ENCODE data around the gene NOC2L. TPM values are rescaled to one million over a fixed set of nuclear protein-coding genes. Genes with fewer than 3 reads are reported as not detected.

Gene NOC2L
- total and polyA plus RNA-seq, 2 donors (not counting 3 experiments of a cell fraction or from before 2014, with no cell fraction given) = 55.3 to 87.9 TPM

DNA sequence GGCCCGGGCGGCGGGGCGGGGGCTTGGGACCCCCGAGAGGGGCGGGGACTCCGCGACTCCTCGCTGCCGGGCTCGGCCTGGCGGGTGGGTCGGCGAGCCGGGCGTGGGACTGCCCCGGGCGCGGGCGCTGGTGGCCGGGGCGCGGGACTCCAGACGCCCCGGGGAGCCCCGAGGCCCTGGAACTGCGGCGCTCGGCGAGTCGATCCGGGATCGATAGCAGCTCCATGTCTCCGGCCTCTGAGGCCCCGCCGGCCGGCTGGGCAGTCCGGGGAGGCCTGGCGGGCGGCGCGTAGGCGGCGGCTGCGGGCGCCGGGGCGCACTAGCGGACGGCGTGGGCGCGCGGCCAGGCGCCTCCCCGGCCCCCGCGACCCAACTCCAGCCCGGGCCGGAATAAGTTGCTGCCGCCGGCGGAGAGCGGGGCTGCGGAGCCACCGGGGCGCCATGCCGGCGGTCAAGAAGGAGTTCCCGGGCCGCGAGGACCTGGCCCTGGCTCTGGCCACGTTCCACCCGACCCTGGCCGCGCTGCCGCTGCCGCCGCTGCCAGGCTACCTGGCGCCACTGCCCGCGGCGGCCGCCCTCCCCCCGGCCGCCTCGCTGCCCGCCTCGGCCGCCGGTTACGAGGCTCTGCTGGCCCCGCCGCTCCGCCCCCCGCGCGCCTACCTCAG is 34.9 kb downstream of the NOC2L start:
- peaks cover 20 to 27% of the 10 kb centered on the region in 2 experiments for H3K27me3 ChIP-seq (ENCODE audit: control insufficient read depth in 2 of 2, insufficient read depth in 2 of 2, low read length in 2 of 2)
- no peaks in the 10 kb centered on the region for H3K9me3 ChIP-seq (replicated peaks; ENCODE audit: control insufficient read depth, insufficient read depth, low read length)
- no TSS peak for BruUV-seq (replicated peaks)
- H3K36me3 ChIP-seq (ENCODE audit: control insufficient read depth in 2 of 2, extremely low read depth in 1 of 2, insufficient read depth in 2 of 2, low read length in 2 of 2) = no peaks in the 10 kb centered on the region
- dilution Hi-C loops (cut with MboI; ENCODE audit: extremely low pct_ligation_motif_present, low sequenced_read_pairs) (no loop called here), intact Hi-C loops (cut with micrococcal nuclease) (loop anchor here (2.0 to 5.0 kb wide), 2 partner anchors 19 to 33 kb away; partner anchors contain the start of gene NOC2L)
- H3K9ac ChIP-seq (replicated peaks; ENCODE audit: extremely low read depth, insufficient read depth, low read length) = no peak overlapping the region
- no peak for TF ChIP-seq MYC (IDR thresholded peaks at IDR 0.05; ENCODE audit: low read depth, low read length)
- TF ChIP-seq GATA2 (IDR thresholded peaks at IDR 0.05; ENCODE audit: insufficient read depth, insufficient read length, low read depth, low read length) = no peak
- no peak for TF ChIP-seq POLR2A (IDR thresholded peaks at IDR 0.05; ENCODE audit: low read depth, low read length)
- TF ChIP-seq EZH2 (IDR thresholded peaks at IDR 0.05; ENCODE audit: borderline replicate concordance, low read depth, low read length, severe bottlenecking) = no peak
- TF ChIP-seq FOS (IDR thresholded peaks at IDR 0.05; ENCODE audit: borderline replicate concordance, insufficient read depth, low read length) = no peak
- TF ChIP-seq, protein P1, sequence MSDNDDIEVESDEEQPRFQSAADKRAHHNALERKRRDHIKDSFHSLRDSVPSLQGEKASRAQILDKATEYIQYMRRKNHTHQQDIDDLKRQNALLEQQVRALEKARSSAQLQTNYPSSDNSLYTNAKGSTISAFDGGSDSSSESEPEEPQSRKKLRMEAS (IDR thresholded peaks at IDR 0.05; ENCODE audit: insufficient read depth, insufficient read length) = no peak
- TF ChIP-seq POLR2AphosphoS5 (IDR thresholded peaks at IDR 0.05; ENCODE audit: insufficient read depth, low read depth, low read length) = no peak
- no peak for TF ChIP-seq CTCF (IDR thresholded peaks at IDR 0.05; ENCODE audit: extremely low read depth in 1 of 2, insufficient read depth in 1 of 2, low read depth in 1 of 2, low read length in 2 of 2)
- TF ChIP-seq JUN (IDR thresholded peaks at IDR 0.05; ENCODE audit: borderline replicate concordance, insufficient read depth, insufficient read length, low read depth) = no peak
- H3K27ac ChIP-seq (ENCODE audit: insufficient read depth, low read depth, low read length) = no peak overlapping the region
- no peaks in the 10 kb centered on the region for H4K20me1 ChIP-seq (replicated peaks; ENCODE audit: control insufficient read depth, extremely low read depth, insufficient read depth, low read length)
- no peaks in the 10 kb centered on the region for H3K9me1 ChIP-seq (replicated peaks; ENCODE audit: control insufficient read depth, extremely low read depth, insufficient read depth, low read length)
- H3K4me3 ChIP-seq (replicated peaks in 1 of 3; ENCODE audit: insufficient read depth in 1 of 3, low read depth in 1 of 3, low read length in 3 of 3) = peak overlapping the region in 1 of 3 experiments; percentile 3
- no peak overlapping the region for H2AFZ ChIP-seq (ENCODE audit: low read depth, low read length)
- ChIA-PET POLR2A (no interaction called here), CTCF (interaction anchor here (1.4 kb wide), 1 partner anchor 14 kb away, joined by 4 read pairs; no protein-coding TSS in a partner anchor)
- no peaks in the 10 kb centered on the region for H3K79me2 ChIP-seq (ENCODE audit: control insufficient read depth, insufficient read depth, low read length)
- DNase-seq (ENCODE audit: low read depth, low spot score) (no peak), FAIRE-seq (no peak)
- H3K4me1 ChIP-seq (ENCODE audit: control insufficient read depth, extremely low read depth, insufficient read depth, low read length) = no peaks in the 10 kb centered on the region
- H3K4me2 ChIP-seq (ENCODE audit: insufficient read depth, low read length) = no peak overlapping the region

All from endothelial cell of umbilical vein (primary cell).